Vagina (tissue), 2 donors: ENCODE data around the gene AGPS. TPM values are rescaled to one million over a fixed set of nuclear protein-coding genes. Genes with fewer than 3 reads are reported as not detected.

Experiments
- DNase-seq, 2 donors: peaks; one replicate each; pipeline ENCODE4 v3.0.0-alpha.2; 2017; ENCODE audit errors: extremely low spot score in 2 of 2
- H3K27ac ChIP-seq: fragments of 200-600 bp; sonication (generic); one replicate; pipeline ENCODE4 v1.5.1; 2019
- H3K27me3 ChIP-seq: fragments of 200-600 bp; sonication (generic); one replicate; pipeline ENCODE4 v1.5.1; 2019
- H3K36me3 ChIP-seq, 2 donors: fragments of 200-600 bp; sonication (generic); one replicate each; pipeline ENCODE4 v1.5.1; 2017 to 2019
- H3K4me1 ChIP-seq: fragments of 200-600 bp; sonication (generic); one replicate; pipeline ENCODE4 v1.5.1; 2019
- H3K4me3 ChIP-seq, 2 donors: fragments of 200-600 bp; sonication (generic); 1 replicate in 1 of 2; 2 replicates in 1 of 2; pipeline ENCODE4 v1.5.1; 2016 to 2019
- H3K9me3 ChIP-seq: fragments of 200-600 bp; sonication (generic); one replicate; pipeline ENCODE4 v1.5.1; 2019
- POLR2A ChIP-seq, 2 donors: fragments of 450-650 bp; IDR thresholded peaks; one replicate each; pipeline ENCODE4 v1.6.1; 2017; ENCODE audit warnings: antibody characterized with exemption in 2 of 2, mild to moderate bottlenecking in 2 of 2, moderate library complexity in 2 of 2
- POLR2AphosphoS5 ChIP-seq, 2 donors: sonication (generic); formaldehyde crosslinking; IDR thresholded peaks; one replicate each; pipeline ENCODE4 v1.9.0; 2017; ENCODE audit warnings: antibody characterized with exemption in 2 of 2, mild to moderate bottlenecking in 2 of 2, low read depth in 1 of 2; ENCODE audit not compliant: insufficient read depth in 1 of 2
- intact Hi-C: fragments of 100-400 bp; cut with DNase I; formaldehyde crosslinking; loops from one replicate; pipeline ENCODE4 v1.15.1; 2023
- total RNA-seq: library from RNA; depleted of rRNA; stranded (reverse); fragments of >200 nt; gene quantifications from one replicate; pipeline ENCODE4 v1.2.3, GENCODE V29; 2016
- TF ChIP-seq, protein P1 (sequence below), 3 experiments: fragments of 450-650 bp in 2 of 3; fragments of 200-600 bp in 1 of 3; sonication (generic) in 1 of 3; IDR thresholded peaks; one replicate each; pipeline ENCODE4 v1.5.1; 2017 to 2019; ENCODE audit warnings: antibody characterized with exemption in 3 of 3, mild to moderate bottlenecking in 2 of 3, moderate library complexity in 2 of 3

Gene AGPS
- total RNA-seq, 1 donor from 2014 or later: 27.3 TPM

DNA sequence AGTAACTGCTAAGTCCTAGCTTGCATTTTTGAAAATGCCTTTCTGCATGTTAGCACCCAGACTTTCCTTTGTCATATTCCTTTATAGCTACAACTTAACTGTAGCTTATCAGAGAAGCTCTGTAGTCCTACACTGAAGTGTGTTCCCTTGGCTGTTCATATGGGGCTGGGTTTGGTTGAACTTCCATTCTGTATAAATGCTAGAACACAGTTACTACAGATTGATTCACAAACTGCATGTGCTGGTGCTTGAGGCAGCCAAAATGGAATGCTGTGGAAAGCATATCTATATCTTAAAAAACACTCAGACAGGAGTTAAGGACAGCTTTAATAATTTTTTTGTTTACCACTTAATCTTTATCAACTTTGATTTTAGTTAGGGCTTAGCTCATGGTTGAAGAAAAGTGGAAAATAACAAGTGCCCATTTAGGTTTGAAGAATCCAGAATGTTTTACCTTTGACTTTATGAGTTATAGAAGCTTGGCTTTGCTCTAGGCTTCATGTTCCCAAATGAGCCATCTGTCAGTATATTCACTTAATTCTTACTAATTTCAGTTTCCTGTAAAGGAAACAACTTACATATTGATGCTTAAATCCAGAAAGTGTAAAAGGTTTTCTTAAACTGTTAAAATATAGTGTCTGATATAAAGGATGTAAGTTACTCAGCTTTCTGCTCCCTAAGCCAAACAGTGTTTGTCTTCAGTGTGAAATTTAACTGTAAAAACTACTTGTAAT, 148.9 kb downstream of the AGPS start:
- no peaks in the 10 kb centered on the region for H3K9me3 ChIP-seq
- no peaks in the 10 kb centered on the region for H3K27me3 ChIP-seq
- no peak overlapping the region for H3K4me3 ChIP-seq
- DNase-seq: no peak
- intact Hi-C loops: no loop called here
- no peak overlapping the region for H3K27ac ChIP-seq
- H3K36me3 ChIP-seq: no peaks in the 10 kb centered on the region
- TF ChIP-seq POLR2A (IDR thresholded peaks at IDR 0.05) (no peak), POLR2AphosphoS5 (IDR thresholded peaks at IDR 0.05; ENCODE audit: insufficient read depth in 1 of 2, low read depth in 1 of 2) (no peak)
- TF ChIP-seq, protein P1, sequence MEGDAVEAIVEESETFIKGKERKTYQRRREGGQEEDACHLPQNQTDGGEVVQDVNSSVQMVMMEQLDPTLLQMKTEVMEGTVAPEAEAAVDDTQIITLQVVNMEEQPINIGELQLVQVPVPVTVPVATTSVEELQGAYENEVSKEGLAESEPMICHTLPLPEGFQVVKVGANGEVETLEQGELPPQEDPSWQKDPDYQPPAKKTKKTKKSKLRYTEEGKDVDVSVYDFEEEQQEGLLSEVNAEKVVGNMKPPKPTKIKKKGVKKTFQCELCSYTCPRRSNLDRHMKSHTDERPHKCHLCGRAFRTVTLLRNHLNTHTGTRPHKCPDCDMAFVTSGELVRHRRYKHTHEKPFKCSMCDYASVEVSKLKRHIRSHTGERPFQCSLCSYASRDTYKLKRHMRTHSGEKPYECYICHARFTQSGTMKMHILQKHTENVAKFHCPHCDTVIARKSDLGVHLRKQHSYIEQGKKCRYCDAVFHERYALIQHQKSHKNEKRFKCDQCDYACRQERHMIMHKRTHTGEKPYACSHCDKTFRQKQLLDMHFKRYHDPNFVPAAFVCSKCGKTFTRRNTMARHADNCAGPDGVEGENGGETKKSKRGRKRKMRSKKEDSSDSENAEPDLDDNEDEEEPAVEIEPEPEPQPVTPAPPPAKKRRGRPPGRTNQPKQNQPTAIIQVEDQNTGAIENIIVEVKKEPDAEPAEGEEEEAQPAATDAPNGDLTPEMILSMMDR (IDR thresholded peaks at IDR 0.05): no peak
- H3K4me1 ChIP-seq: no peaks in the 10 kb centered on the region

DNA sequence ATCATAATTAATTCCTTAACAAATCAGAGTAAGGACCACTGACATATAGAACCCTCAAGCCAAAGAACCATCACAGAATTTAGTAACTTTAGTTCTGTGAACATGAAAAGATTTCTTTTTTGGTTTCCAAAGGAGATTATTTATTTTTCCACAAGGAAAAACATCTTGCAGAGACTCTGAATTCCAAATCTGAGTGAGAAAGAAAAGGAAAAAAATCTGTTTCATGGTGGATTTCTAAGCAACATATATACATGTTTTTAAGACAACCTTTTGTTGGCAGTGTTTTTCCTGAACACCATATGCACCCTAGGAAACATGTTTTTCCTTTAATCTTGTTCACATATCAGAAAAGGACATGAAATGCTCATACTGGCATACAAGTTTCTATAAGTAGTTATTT, 149.8 kb downstream of the AGPS start:
- Histone ChIP-seq H3K4me3 (no peak overlapping the region), H3K9me3 (no peaks in the 10 kb centered on the region), H3K36me3 (no peaks in the 10 kb centered on the region), H3K27ac (no peak overlapping the region), H3K27me3 (no peaks in the 10 kb centered on the region), H3K4me1 (no peaks in the 10 kb centered on the region)
- TF ChIP-seq, protein P1 (IDR thresholded peaks at IDR 0.05): no peak
- TF ChIP-seq POLR2AphosphoS5 (IDR thresholded peaks at IDR 0.05; ENCODE audit: insufficient read depth in 1 of 2, low read depth in 1 of 2) (no peak), POLR2A (IDR thresholded peaks at IDR 0.05) (no peak)
- intact Hi-C loops: no loop called here
- no peak for DNase-seq

DNA sequence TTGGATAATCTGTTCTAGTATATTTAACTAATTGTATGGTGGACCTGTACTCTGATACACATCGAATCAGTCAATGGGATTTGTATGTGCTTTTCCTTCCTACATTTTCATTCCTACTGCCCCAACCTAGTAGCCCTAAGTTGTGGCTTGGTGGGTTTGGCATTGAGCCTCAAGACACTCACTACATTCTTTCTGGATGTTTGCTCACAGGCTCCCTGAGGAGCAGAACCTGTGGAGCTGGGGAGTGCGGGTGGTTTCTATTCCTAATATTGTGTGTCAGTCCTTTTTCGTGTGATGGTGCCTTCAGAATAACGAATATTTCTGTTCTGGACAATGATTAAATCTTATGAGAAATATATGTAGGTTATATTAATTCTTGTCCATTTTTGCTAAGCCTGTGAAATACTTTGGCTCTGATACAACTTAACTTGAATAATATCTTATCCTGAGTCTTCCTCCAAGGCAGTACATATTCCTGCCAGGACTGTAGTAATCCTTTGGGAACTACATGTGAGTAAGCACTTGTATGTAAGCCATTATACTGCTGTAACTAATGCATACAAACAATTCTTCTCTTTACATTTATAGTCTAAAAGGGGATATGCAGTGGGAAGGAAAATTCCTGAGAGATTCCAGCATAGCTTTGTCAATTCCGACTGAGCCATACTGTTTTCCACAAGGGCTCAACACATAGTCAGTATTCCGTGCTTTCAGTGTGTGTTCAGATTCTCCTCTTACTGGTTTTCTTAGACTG, 150.6 kb downstream of the AGPS start:
- intact Hi-C loops: no loop called here
- Histone ChIP-seq H3K27ac (no peak overlapping the region), H3K4me3 (no peak overlapping the region), H3K36me3 (no peaks in the 10 kb centered on the region), H3K27me3 (no peaks in the 10 kb centered on the region), H3K4me1 (no peaks in the 10 kb centered on the region), H3K9me3 (no peaks in the 10 kb centered on the region)
- TF ChIP-seq POLR2AphosphoS5 (IDR thresholded peaks at IDR 0.05; ENCODE audit: insufficient read depth in 1 of 2, low read depth in 1 of 2) (no peak), POLR2A (IDR thresholded peaks at IDR 0.05) (no peak)
- TF ChIP-seq, protein P1 (IDR thresholded peaks at IDR 0.05): no peak
- no peak for DNase-seq

DNA sequence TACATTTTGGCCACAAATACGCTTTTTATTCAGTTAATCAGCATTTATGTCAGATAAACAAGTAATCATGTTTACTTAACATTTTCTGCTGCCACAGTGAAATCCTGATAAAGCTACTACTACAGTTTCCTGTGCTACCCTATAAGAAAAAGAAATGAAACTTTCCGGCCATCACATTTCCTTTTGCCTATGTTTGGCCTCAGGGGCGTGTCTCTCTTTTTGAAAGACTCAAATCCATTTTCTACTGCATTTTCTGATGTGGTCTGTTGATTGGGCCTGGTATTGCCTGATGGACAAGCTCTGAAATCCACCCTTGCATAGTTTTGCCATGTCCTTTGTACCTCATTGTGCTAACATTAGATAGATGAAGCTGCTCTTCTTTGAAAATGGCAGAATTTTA, 152.6 kb downstream of the AGPS start:
- TF ChIP-seq, protein P1 (IDR thresholded peaks at IDR 0.05): no peak
- TF ChIP-seq POLR2AphosphoS5 (IDR thresholded peaks at IDR 0.05; ENCODE audit: insufficient read depth in 1 of 2, low read depth in 1 of 2): no peak
- TF ChIP-seq POLR2A (IDR thresholded peaks at IDR 0.05): no peak
- no peaks in the 10 kb centered on the region for H3K4me1 ChIP-seq
- H3K36me3 ChIP-seq: no peaks in the 10 kb centered on the region
- H3K27ac ChIP-seq: no peak overlapping the region
- H3K4me3 ChIP-seq: no peak overlapping the region
- intact Hi-C loops: no loop called here
- DNase-seq: no peak
- H3K27me3 ChIP-seq: no peaks in the 10 kb centered on the region
- H3K9me3 ChIP-seq: no peaks in the 10 kb centered on the region
